Measurements from ENCODE around the gene SUSD4. TPM values are rescaled to one million over a fixed set of nuclear protein-coding genes. Genes with fewer than 3 reads are reported as not detected.

SUSD4 gene
- polyA plus RNA-seq, 2 of the 4 experiments (the other 2 are of a cell fraction): 0.61 to 0.85 TPM

GRCh38 chr1:223244366-223245103 lies 119.4 kb downstream of the SUSD4 start:
- H3K27ac ChIP-seq: no peak overlapping the region
- DNase-seq (ENCODE audit: low read depth in 1 of 2, low spot score in 1 of 2) (no peak), ATAC-seq (peak; percentile 30 to 53; a peak in 4 of 6 replicates), FAIRE-seq (peak; percentile 65)
- H3K4me3 ChIP-seq: no peak overlapping the region
- 38% methylated on average over 4 of the region's 4 CpGs for WGBS (ENCODE audit: missing lambda C conversion rate)
- H3K4me1 ChIP-seq: no peaks in the 10 kb centered on the region
- ChIA-PET CTCF (interaction anchor here (0.9 to 4.1 kb wide), 6 partner anchors 12 to 113 kb away, joined by 3 to 21 read pairs (median 4); no protein-coding TSS in a partner anchor), POLR2A (no interaction called here)
- no peak overlapping the region for H3K4me2 ChIP-seq
- TF ChIP-seq RAD21 (conservative IDR thresholded peaks at IDR 0.05 in 1 of 2, IDR thresholded peaks at IDR 0.05 in 1 of 2) (peak; percentile 20 to 37; a peak in 2 of 5 replicates), CTCF (IDR thresholded peaks at IDR 0.05) (peak; percentile 19; the same call in 2 of the 3 replicates), TFCP2L1 (CRISPR knock-in tag; IDR thresholded peaks at IDR 0.05) (no peak), GATA3 (IDR thresholded peaks at IDR 0.05; ENCODE audit: borderline replicate concordance) (no peak), RNF2 (IDR thresholded peaks at IDR 0.05; ENCODE audit: borderline replicate concordance, low read depth) (no peak), ZC3H11A (IDR thresholded peaks at IDR 0.05) (no peak)
- H3K9me3 ChIP-seq: no peaks in the 10 kb centered on the region

- CTCF ChIA-PET: interaction anchor here (1.0 to 4.1 kb wide), 3 partner anchors 11 to 110 kb away, joined by 3 to 21 read pairs (median 3); no protein-coding TSS in a partner anchor
- Histone ChIP-seq H3K27ac (no peak overlapping the region), H3K9me3 (no peaks in the 10 kb centered on the region), H3K4me1 (no peaks in the 10 kb centered on the region), H3K4me2 (no peak overlapping the region), H3K4me3 (no peak overlapping the region)
- no peak for TF ChIP-seq REST (IDR thresholded peaks at IDR 0.05)
- no peak for TF ChIP-seq KDM1A (IDR thresholded peaks at IDR 0.05; ENCODE audit: low read depth)
- TF ChIP-seq GATA3 (IDR thresholded peaks at IDR 0.05; ENCODE audit: borderline replicate concordance): no peak
- TF ChIP-seq CTCF (IDR thresholded peaks at IDR 0.05): no peak
- no peak for TF ChIP-seq CBX8 (IDR thresholded peaks at IDR 0.05)
- TF ChIP-seq ZFP36 (IDR thresholded peaks at IDR 0.05; ENCODE audit: borderline replicate concordance, partially characterized antibody): no peak
- TF ChIP-seq ESRRA (IDR thresholded peaks at IDR 0.05; ENCODE audit: borderline replicate concordance, low read length): no peak
- TF ChIP-seq HES2 (IDR thresholded peaks at IDR 0.05): no peak
- no peak for TF ChIP-seq MAFK (IDR thresholded peaks at IDR 0.05; ENCODE audit: partially characterized antibody)
- no peak for TF ChIP-seq POLR2AphosphoS2 (conservative IDR thresholded peaks at IDR 0.05; ENCODE audit: low read length)
- no peak for TF ChIP-seq HOXB5 (CRISPR knock-in tag; IDR thresholded peaks at IDR 0.05)
- no peak for TF ChIP-seq HOXB13 (CRISPR knock-in tag; IDR thresholded peaks at IDR 0.05; ENCODE audit: low read depth)
- no peak for TF ChIP-seq CBX2 (IDR thresholded peaks at IDR 0.05; ENCODE audit: borderline replicate concordance, low read depth)
- no peak for TF ChIP-seq NFE2L2 (conservative IDR thresholded peaks at IDR 0.05; ENCODE audit: low read length)
- TF ChIP-seq EP300 (IDR thresholded peaks at IDR 0.05): no peak
- TF ChIP-seq FOSL2 (IDR thresholded peaks at IDR 0.05): no peak
- TF ChIP-seq FOSL2 (CRISPR knock-in tag; IDR thresholded peaks at IDR 0.05): no peak
- no peak for TF ChIP-seq MYC (IDR thresholded peaks at IDR 0.05; ENCODE audit: borderline replicate concordance, low read length)
- TF ChIP-seq RNF2 (IDR thresholded peaks at IDR 0.05; ENCODE audit: borderline replicate concordance, low read depth): no peak
- TF ChIP-seq ATOH8 (CRISPR knock-in tag; IDR thresholded peaks at IDR 0.05; ENCODE audit: low read depth): no peak
- no peak for TF ChIP-seq FOSB (CRISPR knock-in tag; IDR thresholded peaks at IDR 0.05)
- FAIRE-seq: no peak
- ATAC-seq: no peak
- no peak for DNase-seq (ENCODE audit: low read depth in 1 of 2, low spot score in 1 of 2)
- WGBS (ENCODE audit: missing lambda C conversion rate): 66% methylated on average over 6 of the region's 6 CpGs
- POLR2A ChIA-PET: no interaction called here
Measured at GRCh38 chr1:223243441-223244050, 120.4 kb downstream of the SUSD4 start.

Data from A549 (cell line).